HepG2 (cell line): ENCODE data around the gene STRN3.

Source experiments
- ARHGAP35 ChIP-seq: sonication (generic); formaldehyde crosslinking; IDR thresholded peaks from 2 replicates; pipeline ENCODE4 v1.9.0; 2022; ENCODE audit warnings: mild to moderate bottlenecking, inconsistent platforms, moderate library complexity, missing genetic modification reagents, borderline replicate concordance
- BCLAF1 ChIP-seq: fragments of 450-650 bp; IDR thresholded peaks from 2 replicates; pipeline ENCODE4 v1.6.1; 2017; ENCODE audit warnings: mild to moderate bottlenecking
- CTCF ChIP-seq: sonication (generic); formaldehyde crosslinking; IDR thresholded peaks from 2 replicates; pipeline ENCODE4 v1.5.0; 2020; ENCODE audit warnings: mild to moderate bottlenecking, missing genetic modification reagents, moderate library complexity
- KDM5B ChIP-seq: sonication (generic); formaldehyde crosslinking; IDR thresholded peaks from 2 replicates; pipeline ENCODE4 v1.4.0; 2020; ENCODE audit warnings: missing genetic modification reagents, mild to moderate bottlenecking, borderline replicate concordance
- SIN3A ChIP-seq: IDR thresholded peaks from 2 replicates; pipeline ENCODE4 v1.6.1; 2011; ENCODE audit warnings: low read depth, mild to moderate bottlenecking, control low read depth, low read length, borderline replicate concordance
- TCF12 ChIP-seq, 2 experiments: fragments of 450-650 bp in 1 of 2; sonication (generic) in 1 of 2; formaldehyde crosslinking in 1 of 2; IDR thresholded peaks; 2 replicates each; pipeline versions ENCODE4 v1.6.1 to v1.8.0; 2017 to 2022; ENCODE audit warnings: antibody characterized with exemption in 1 of 2, mild to moderate bottlenecking in 1 of 2, missing genetic modification reagents in 1 of 2, moderate library complexity in 1 of 2
- YY1 ChIP-seq: IDR thresholded peaks from 2 replicates; pipeline ENCODE4 v1.6.1; 2011; ENCODE audit warnings: low read length, low read depth, moderate library complexity, mild to moderate bottlenecking; ENCODE audit not compliant: insufficient read depth, insufficient replicate concordance
- ZBTB21 ChIP-seq: sonication (generic); formaldehyde crosslinking; IDR thresholded peaks from 2 replicates; pipeline ENCODE4 v1.4.0; 2020; ENCODE audit warnings: missing genetic modification reagents
- ZNF816 ChIP-seq: sonication (generic); formaldehyde crosslinking; IDR thresholded peaks from 2 replicates; pipeline ENCODE4 v1.8.0; 2022; ENCODE audit warnings: missing genetic modification reagents, mild to moderate bottlenecking, borderline replicate concordance
- ZSCAN21 ChIP-seq: sonication (generic); formaldehyde crosslinking; IDR thresholded peaks from 2 replicates; pipeline ENCODE4 v1.8.0; 2022; ENCODE audit warnings: mild to moderate bottlenecking, missing genetic modification reagents, moderate library complexity, borderline replicate concordance

- TF ChIP-seq ZSCAN21 (CRISPR knock-in tag) (no peak), ZBTB21 (CRISPR knock-in tag) (no peak), BCLAF1 (no peak), SIN3A (no peak), TCF12 (IDR thresholded peaks at IDR 0.05) (no peak), TCF12 (CRISPR knock-in tag; IDR thresholded peaks at IDR 0.05) (no peak), CTCF (CRISPR knock-in tag) (no peak), ZNF816 (CRISPR knock-in tag) (no peak), ARHGAP35 (no peak), KDM5B (CRISPR knock-in tag) (no peak), YY1 (no peak)
These were observed 33.1 kb downstream of the STRN3 start for GRCh38 chr14:30993071-30993470.
